ENCODE data around the gene NOMO2. TPM values are rescaled to one million over a fixed set of nuclear protein-coding genes. Genes with fewer than 3 reads are reported as not detected.
"Not testable (repeated sequence)": the region's sequence is repeated elsewhere in the genome, so short reads cannot be mapped to it uniquely, and the experiment has no call there.

NOMO2 gene
- total RNA-seq, 1 experiment from 2014 or later, result 110 TPM

DNA sequence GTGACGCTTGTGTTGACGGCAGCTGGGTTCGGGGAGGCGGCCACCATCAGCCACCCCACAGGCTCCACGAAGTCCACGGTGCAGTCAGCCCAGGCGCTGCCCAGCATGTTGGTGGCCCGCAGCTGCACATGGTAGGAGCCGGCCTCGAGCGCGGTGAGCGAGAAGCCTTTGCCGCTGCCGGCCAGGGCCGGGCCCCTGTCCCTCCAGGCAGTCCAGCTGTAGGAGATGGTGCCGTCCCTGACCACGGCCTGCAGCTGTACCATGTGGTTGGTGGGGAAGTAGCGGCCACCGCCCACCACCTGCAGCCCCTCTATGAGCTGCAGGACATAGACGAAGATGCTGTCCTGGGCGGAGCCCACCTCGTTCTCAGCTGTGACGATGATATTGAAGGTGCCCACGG, 175.4 kb downstream of the NOMO2 start:
- H3K79me2 ChIP-seq (ENCODE audit: insufficient read depth, low read length); H3K9me2 ChIP-seq (ENCODE audit: insufficient read depth); ATAC-seq; H3K36me3 ChIP-seq (ENCODE audit: control insufficient read depth in 1 of 2, insufficient read depth in 2 of 2, low read length in 2 of 2); RAD21 ChIA-PET (ENCODE audit: low non-redundant PET in 1 of 2, low total read pairs in 2 of 2, uncharacterized antibody in 2 of 2, unreplicated experiment in 2 of 2); DNase-seq (ENCODE audit: low read depth, low spot score); H2AFZ ChIP-seq (ENCODE audit: low read depth, low read length, poor library complexity, severe bottlenecking); BruUV-seq (replicated peaks); H3K27ac ChIP-seq (ENCODE audit: low read depth, low read length); H3K4me3 ChIP-seq (replicated peaks in 1 of 2; ENCODE audit: low read depth in 1 of 2, low read length in 2 of 2); H3K27me3 ChIP-seq (ENCODE audit: insufficient read depth, low read length); H3K9ac ChIP-seq (ENCODE audit: low read length); CTCF ChIA-PET; H4K20me1 ChIP-seq (ENCODE audit: insufficient read depth); H3K4me2 ChIP-seq (ENCODE audit: low read length); intact Hi-C loops (cut with micrococcal nuclease); H3K9me3 ChIP-seq (ENCODE audit: control insufficient read depth in 1 of 2, insufficient read depth in 1 of 2, low read depth in 1 of 2, low read length in 2 of 2); H3K4me1 ChIP-seq (ENCODE audit: control insufficient read depth in 1 of 2, insufficient read depth in 2 of 2, low read length in 2 of 2); POLR2A ChIA-PET: not testable (repeated sequence)

- CTCF ChIA-PET; H4K20me1 ChIP-seq (ENCODE audit: insufficient read depth); DNase-seq (ENCODE audit: low read depth, low spot score); POLR2A ChIA-PET; H3K27ac ChIP-seq (ENCODE audit: low read depth, low read length); H3K9ac ChIP-seq (ENCODE audit: low read length); H3K4me1 ChIP-seq (ENCODE audit: control insufficient read depth in 1 of 2, insufficient read depth in 2 of 2, low read length in 2 of 2); H3K79me2 ChIP-seq (ENCODE audit: insufficient read depth, low read length); H3K9me2 ChIP-seq (ENCODE audit: insufficient read depth); H3K27me3 ChIP-seq (ENCODE audit: insufficient read depth, low read length); H3K4me2 ChIP-seq (ENCODE audit: low read length); ATAC-seq; H3K36me3 ChIP-seq (ENCODE audit: control insufficient read depth in 1 of 2, insufficient read depth in 2 of 2, low read length in 2 of 2); RAD21 ChIA-PET (ENCODE audit: low non-redundant PET in 1 of 2, low total read pairs in 2 of 2, uncharacterized antibody in 2 of 2, unreplicated experiment in 2 of 2); H2AFZ ChIP-seq (ENCODE audit: low read depth, low read length, poor library complexity, severe bottlenecking); H3K4me3 ChIP-seq (replicated peaks in 1 of 2; ENCODE audit: low read depth in 1 of 2, low read length in 2 of 2); intact Hi-C loops (cut with micrococcal nuclease); BruUV-seq (replicated peaks); H3K9me3 ChIP-seq (ENCODE audit: control insufficient read depth in 1 of 2, insufficient read depth in 1 of 2, low read depth in 1 of 2, low read length in 2 of 2): not testable (repeated sequence)
These were observed 176.6 kb downstream of the NOMO2 start for GRCh38 chr16:18385285-18385684.

GRCh38 chr16:18384869-18385268, 177.0 kb downstream of the NOMO2 start:
- BruUV-seq (replicated peaks); DNase-seq (ENCODE audit: low read depth, low spot score); CTCF ChIA-PET; H3K27me3 ChIP-seq (ENCODE audit: insufficient read depth, low read length); H3K4me1 ChIP-seq (ENCODE audit: control insufficient read depth in 1 of 2, insufficient read depth in 2 of 2, low read length in 2 of 2); ATAC-seq; H3K36me3 ChIP-seq (ENCODE audit: control insufficient read depth in 1 of 2, insufficient read depth in 2 of 2, low read length in 2 of 2); H3K79me2 ChIP-seq (ENCODE audit: insufficient read depth, low read length); H3K9ac ChIP-seq (ENCODE audit: low read length); H4K20me1 ChIP-seq (ENCODE audit: insufficient read depth); H3K9me2 ChIP-seq (ENCODE audit: insufficient read depth); RAD21 ChIA-PET (ENCODE audit: low non-redundant PET in 1 of 2, low total read pairs in 2 of 2, uncharacterized antibody in 2 of 2, unreplicated experiment in 2 of 2); H2AFZ ChIP-seq (ENCODE audit: low read depth, low read length, poor library complexity, severe bottlenecking); intact Hi-C loops (cut with micrococcal nuclease); H3K4me2 ChIP-seq (ENCODE audit: low read length); POLR2A ChIA-PET; H3K27ac ChIP-seq (ENCODE audit: low read depth, low read length); H3K4me3 ChIP-seq (replicated peaks in 1 of 2; ENCODE audit: low read depth in 1 of 2, low read length in 2 of 2); H3K9me3 ChIP-seq (ENCODE audit: control insufficient read depth in 1 of 2, insufficient read depth in 1 of 2, low read depth in 1 of 2, low read length in 2 of 2): not testable (repeated sequence)

GRCh38 chr16:18384098-18384636, 177.7 kb downstream of the NOMO2 start:
- BruUV-seq (replicated peaks); H3K4me2 ChIP-seq (ENCODE audit: low read length); ATAC-seq; intact Hi-C loops (cut with micrococcal nuclease); CTCF ChIA-PET; H3K9me2 ChIP-seq (ENCODE audit: insufficient read depth); DNase-seq (ENCODE audit: low read depth, low spot score); H3K79me2 ChIP-seq (ENCODE audit: insufficient read depth, low read length); H3K4me3 ChIP-seq (replicated peaks in 1 of 2; ENCODE audit: low read depth in 1 of 2, low read length in 2 of 2); H3K27me3 ChIP-seq (ENCODE audit: insufficient read depth, low read length); H2AFZ ChIP-seq (ENCODE audit: low read depth, low read length, poor library complexity, severe bottlenecking); H3K36me3 ChIP-seq (ENCODE audit: control insufficient read depth in 1 of 2, insufficient read depth in 2 of 2, low read length in 2 of 2); RAD21 ChIA-PET (ENCODE audit: low non-redundant PET in 1 of 2, low total read pairs in 2 of 2, uncharacterized antibody in 2 of 2, unreplicated experiment in 2 of 2); H3K4me1 ChIP-seq (ENCODE audit: control insufficient read depth in 1 of 2, insufficient read depth in 2 of 2, low read length in 2 of 2); H3K9me3 ChIP-seq (ENCODE audit: control insufficient read depth in 1 of 2, insufficient read depth in 1 of 2, low read depth in 1 of 2, low read length in 2 of 2); H3K9ac ChIP-seq (ENCODE audit: low read length); H4K20me1 ChIP-seq (ENCODE audit: insufficient read depth); POLR2A ChIA-PET; H3K27ac ChIP-seq (ENCODE audit: low read depth, low read length): not testable (repeated sequence)

GRCh38 chr16:18382696-18383095, 179.2 kb downstream of the NOMO2 start:
- not testable (repeated sequence) for BruUV-seq (replicated peaks)

More at GRCh38 chr16:18382696-18383095, 179.2 kb downstream of the NOMO2 start:
- H3K9me2 ChIP-seq (ENCODE audit: insufficient read depth); ATAC-seq; H3K36me3 ChIP-seq (ENCODE audit: control insufficient read depth in 1 of 2, insufficient read depth in 2 of 2, low read length in 2 of 2); H3K4me3 ChIP-seq (replicated peaks in 1 of 2; ENCODE audit: low read depth in 1 of 2, low read length in 2 of 2); H3K27me3 ChIP-seq (ENCODE audit: insufficient read depth, low read length); H3K79me2 ChIP-seq (ENCODE audit: insufficient read depth, low read length); H2AFZ ChIP-seq (ENCODE audit: low read depth, low read length, poor library complexity, severe bottlenecking); H3K4me2 ChIP-seq (ENCODE audit: low read length); H3K27ac ChIP-seq (ENCODE audit: low read depth, low read length); RAD21 ChIA-PET (ENCODE audit: low non-redundant PET in 1 of 2, low total read pairs in 2 of 2, uncharacterized antibody in 2 of 2, unreplicated experiment in 2 of 2); H3K9ac ChIP-seq (ENCODE audit: low read length); CTCF ChIA-PET; DNase-seq (ENCODE audit: low read depth, low spot score); intact Hi-C loops (cut with micrococcal nuclease); POLR2A ChIA-PET; H4K20me1 ChIP-seq (ENCODE audit: insufficient read depth); H3K9me3 ChIP-seq (ENCODE audit: control insufficient read depth in 1 of 2, insufficient read depth in 1 of 2, low read depth in 1 of 2, low read length in 2 of 2); H3K4me1 ChIP-seq (ENCODE audit: control insufficient read depth in 1 of 2, insufficient read depth in 2 of 2, low read length in 2 of 2): not testable (repeated sequence)

All from HCT116 (cell line).